ENCODE measurements around the gene HIPK4. TPM values are rescaled to one million over a fixed set of nuclear protein-coding genes. Genes with fewer than 3 reads are reported as not detected.

The HIPK4 gene
- total and polyA plus RNA-seq, 2 of the 4 experiments (the other 2 are of a cell fraction), result 0.12 to 0.18 TPM

DNA sequence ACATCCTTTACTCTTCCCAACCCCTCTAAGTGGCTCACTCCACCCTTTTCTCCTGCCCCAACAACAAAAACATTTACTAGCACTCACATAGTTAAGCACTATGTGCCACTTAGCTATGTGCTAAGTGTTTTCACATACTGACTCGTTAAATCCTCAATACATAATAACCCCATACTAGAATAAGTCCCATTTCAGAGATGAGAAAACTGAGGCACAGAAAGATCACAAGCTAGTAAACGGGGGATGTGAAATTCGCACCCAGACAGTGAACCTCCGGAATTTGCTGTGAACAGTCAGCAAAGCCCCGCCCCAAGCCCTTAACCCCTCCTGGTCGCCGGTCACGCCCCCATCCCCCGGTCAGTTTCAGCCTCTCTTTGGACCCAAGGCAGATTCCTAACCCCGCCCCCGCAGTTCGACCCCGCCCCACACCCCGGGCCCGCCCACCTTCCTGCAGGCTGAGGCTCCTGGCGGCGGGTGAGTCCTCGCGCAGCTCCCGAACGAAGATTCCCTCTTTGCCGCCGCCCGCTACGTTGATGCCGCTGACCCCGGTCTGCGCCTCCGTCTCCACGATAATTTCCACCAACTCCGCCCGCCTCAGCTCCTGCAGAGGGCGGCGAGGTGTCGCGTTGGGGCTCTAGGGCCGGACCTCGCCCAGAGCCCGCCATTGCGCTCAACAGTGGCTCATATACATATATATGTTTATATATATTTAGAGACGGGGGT, 13.4 kb upstream of the HIPK4 start (continued):
- TF ChIP-seq MXI1 (IDR thresholded peaks at IDR 0.05; ENCODE audit: borderline replicate concordance, low read depth, low read length), result no peak

GRCh38 chr19:40400559-40400958, 10.6 kb upstream of the HIPK4 start:
- ATAC-seq (ENCODE audit: low read depth), result no peak
- Histone ChIP-seq H4K91ac (ENCODE audit: insufficient read depth, low read depth, low read length) (no peak overlapping the region), H3K4me1 (ENCODE audit: control insufficient read depth, insufficient read depth, low read length) (no peaks in the 10 kb centered on the region; the same call in 1 of the 2 replicates), H3K9ac (ENCODE audit: low read depth, low read length) (no peak overlapping the region), H2BK15ac (ENCODE audit: low read depth, low read length) (no peak overlapping the region), H4K8ac (ENCODE audit: low read depth in 2 of 2, low read length in 2 of 2) (no peak overlapping the region), H3K9me3 (ENCODE audit: control insufficient read depth, insufficient read depth, low read length) (no peaks in the 10 kb centered on the region), H3K18ac (ENCODE audit: low read depth, low read length) (no peak overlapping the region), H2AK9ac (replicated peaks; ENCODE audit: low read depth, low read length, poor library complexity) (no peak overlapping the region), H3K27ac (ENCODE audit: insufficient read depth, low read length) (no peak overlapping the region), H2BK20ac (ENCODE audit: low read depth, low read length) (no peak overlapping the region), H3K9me1 (ENCODE audit: insufficient read depth, low read length) (no peaks in the 10 kb centered on the region), H2BK120ac (ENCODE audit: low read depth, low read length) (no peak overlapping the region), H2AK5ac (ENCODE audit: low read depth, low read length) (no peak overlapping the region), H4K20me1 (ENCODE audit: insufficient read depth, low read length) (no peaks in the 10 kb centered on the region), H2AFZ (replicated peaks; ENCODE audit: low read length, poor library complexity) (no peak overlapping the region), H3K36me3 (ENCODE audit: control insufficient read depth, insufficient read depth, low read length) (no peaks in the 10 kb centered on the region), H3K27me3 (ENCODE audit: control insufficient read depth, insufficient read depth, low read length) (no peaks in the 10 kb centered on the region), H3K4ac (ENCODE audit: low read depth, low read length) (no peak overlapping the region), H3K56ac (ENCODE audit: extremely low read depth, insufficient read depth, low read length) (no peak overlapping the region), H3K79me1 (ENCODE audit: low read depth in 1 of 2, low read length in 2 of 2) (peaks cover 0 to 10% of the 10 kb centered on the region in 2 experiments; a peak in 1 of 4 replicates), H3K14ac (replicated peaks; ENCODE audit: low read depth, low read length) (no peak overlapping the region; the same call in 1 of the 2 replicates), H2BK5ac (ENCODE audit: low read depth, low read length, poor library complexity, severe bottlenecking) (no peak overlapping the region), H3K4me3 (ENCODE audit: insufficient read depth, low read depth, low read length) (no peak overlapping the region), H4K5ac (ENCODE audit: low read depth, low read length) (no peak overlapping the region), H3K4me2 (ENCODE audit: low read depth, low read length) (no peak overlapping the region), H3K23ac (ENCODE audit: low read depth, low read length) (no peak overlapping the region)
- no TSS peak for BruUV-seq (replicated peaks)
- intact Hi-C loops (cut with micrococcal nuclease) (no loop called here), dilution Hi-C loops (cut with HindIII; ENCODE audit: low sequenced_read_pairs, unreplicated experiment) (no loop called here), in situ Hi-C loops (cut with MboI; ENCODE audit: low sequenced_read_pairs) (no loop called here)
- DNase-seq, result no peak
- WGBS, 2 experiments (ENCODE audit: extremely low coverage in 2 of 2, insufficient read length in 1 of 2), result 50% methylated on average over 2 of the region's 3 CpGs; no CpG with 5 or more reads in 1 of the 2 experiments
- ChIA-PET CTCF (no interaction called here), POLR2A (ENCODE audit: unreplicated experiment) (no interaction called here)
- no peak for TF ChIP-seq NFE2L2 (IDR thresholded peaks at IDR 0.05; ENCODE audit: low read depth, low read length)
- no peak for TF ChIP-seq FOS (IDR thresholded peaks at IDR 0.05; ENCODE audit: low read depth, low read length)
- no peak for TF ChIP-seq POLR2A (IDR thresholded peaks at IDR 0.05; ENCODE audit: low read depth, low read length)

Measured in IMR-90 (cell line).